Activated CD4-positive, alpha-beta T cell treated with anti-CD3 and anti-CD28 coated beads, Interleukin-2, amount 50 U/mL, for 48 hours (primary cell): ENCODE measurements around the gene HIPK1.
"Not testable (repeated sequence)": the region's sequence is repeated elsewhere in the genome, so short reads cannot be mapped to it uniquely, and the experiment has no call there.

Experiments
- DNase-seq, 2 experiments: peaks; one replicate each; pipeline ENCODE4 v3.0.0-alpha.2; 2020

Gene HIPK1

DNA sequence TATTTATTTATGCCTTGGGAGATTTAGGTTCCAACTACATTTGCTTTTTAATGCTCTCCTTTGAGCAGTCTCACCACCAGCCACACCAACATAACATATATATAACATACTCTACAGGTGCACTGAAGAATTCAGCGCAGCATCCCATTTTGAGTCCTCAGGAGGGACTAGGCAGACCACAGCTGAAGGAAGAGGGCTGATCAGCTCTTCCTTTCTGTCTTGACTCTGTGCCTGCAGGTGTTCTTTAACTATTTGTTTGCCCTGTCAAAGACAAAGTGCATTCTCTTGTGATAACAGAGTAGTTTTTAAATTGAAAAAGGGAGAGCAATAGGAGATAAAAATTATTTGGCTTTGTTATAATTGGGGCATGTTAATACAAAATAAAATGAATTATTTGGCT is 17.0 kb downstream of the HIPK1 start:
- DNase-seq = no peak

GRCh38 chr1:113946678-113947387 is 17.7 kb downstream of the HIPK1 start:
- DNase-seq = no peak

DNA sequence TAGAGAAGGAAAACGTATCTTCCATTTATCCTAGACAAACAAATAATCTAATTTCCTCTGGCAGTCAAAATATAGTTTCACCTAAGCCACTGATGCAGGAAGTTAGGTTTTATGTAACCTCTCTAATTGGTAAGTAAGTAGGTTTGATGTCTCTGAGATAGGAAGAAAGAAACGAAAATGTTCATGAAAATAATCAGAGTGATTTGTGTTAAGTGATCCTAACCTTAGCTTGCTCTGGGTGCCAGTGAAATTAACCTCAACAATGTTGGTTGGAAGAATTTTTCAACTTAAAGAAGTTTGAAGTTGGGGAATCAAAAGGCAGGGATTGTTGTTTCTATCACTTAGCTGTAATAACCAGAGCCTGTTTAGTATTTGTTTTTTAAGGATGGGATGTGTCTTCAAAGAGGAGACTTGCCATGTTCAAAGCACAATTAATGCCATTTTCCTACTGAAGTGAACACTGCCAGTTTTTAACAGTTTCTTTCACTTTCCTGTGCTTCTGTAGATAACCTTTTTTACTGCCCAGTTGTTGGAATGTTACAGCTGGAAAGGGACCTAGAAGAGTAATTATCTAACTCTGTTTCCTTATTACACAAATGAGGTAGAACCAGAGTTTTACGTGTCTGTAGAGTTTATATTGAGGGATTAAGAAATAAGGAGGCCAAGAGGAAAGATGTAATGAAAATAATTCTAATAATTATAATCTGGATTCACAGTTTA is 18.4 kb downstream of the HIPK1 start:
- DNase-seq = no peak

DNA sequence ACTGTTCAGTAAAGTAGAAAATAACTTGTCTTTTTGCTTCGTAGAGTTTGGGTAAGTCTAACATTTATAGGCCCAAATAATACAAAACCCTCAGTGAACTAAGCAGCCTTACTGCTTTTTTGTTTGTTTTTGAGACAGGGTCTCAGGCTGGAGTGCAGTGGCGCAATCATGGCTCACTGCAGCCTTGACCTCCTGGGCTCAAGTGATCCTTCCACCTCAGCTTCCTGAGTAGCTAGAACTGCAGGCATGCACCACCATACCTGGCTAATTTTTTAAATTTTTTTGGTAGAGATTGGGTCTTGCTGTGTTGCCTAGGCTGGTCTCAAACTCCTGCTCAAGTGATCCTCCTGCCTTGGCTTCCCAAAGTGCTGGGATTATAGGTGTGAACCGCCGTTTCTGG is 19.0 kb downstream of the HIPK1 start:
- not testable (repeated sequence) for DNase-seq

GRCh38 chr1:113949007-113949406 is 19.9 kb downstream of the HIPK1 start:
- DNase-seq = no peak

GRCh38 chr1:113950908-113951307 is 21.8 kb downstream of the HIPK1 start:
- no peak for DNase-seq

DNA sequence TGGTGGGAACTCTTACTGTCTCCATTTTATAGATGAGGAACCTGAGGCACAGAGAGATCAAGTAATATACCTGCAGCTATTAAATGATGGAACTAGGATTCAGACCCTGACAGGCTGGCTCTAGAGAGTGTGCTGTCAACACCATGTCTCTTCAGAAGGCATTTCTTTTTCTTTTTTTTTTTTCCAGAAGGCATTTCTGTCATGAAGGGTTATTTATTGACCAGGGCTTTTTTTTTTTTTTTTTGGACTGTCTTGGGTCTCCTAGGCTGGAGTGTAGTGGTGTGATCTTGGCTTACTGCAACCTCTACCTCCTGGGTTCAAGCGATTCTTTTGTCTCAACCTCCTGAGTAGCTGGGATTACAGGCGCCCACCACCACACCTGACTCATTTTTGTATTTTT is 22.6 kb downstream of the HIPK1 start:
- no peak for DNase-seq

- no peak for DNase-seq
Observed at GRCh38 chr1:113957984-113958383, 28.9 kb downstream of the HIPK1 start.

DNA sequence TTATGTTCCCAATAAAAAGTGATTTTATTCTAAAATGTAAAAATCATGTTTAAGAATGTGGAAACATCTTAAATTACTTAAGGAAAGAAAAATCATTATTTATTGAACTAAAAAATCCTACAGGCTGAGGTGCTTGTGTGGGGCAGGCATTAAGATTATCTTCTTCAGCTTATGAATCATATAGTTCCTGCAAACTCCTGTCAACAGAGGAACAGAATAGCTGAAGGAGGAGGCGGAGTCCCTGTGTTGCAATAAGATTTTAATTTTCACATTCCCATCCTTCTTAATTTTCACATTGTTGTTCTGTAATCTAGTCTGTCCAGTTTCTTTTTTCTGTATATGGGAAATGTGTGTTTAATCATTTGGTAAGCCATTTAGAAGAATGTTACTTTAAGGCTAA is 29.6 kb downstream of the HIPK1 start:
- no peak for DNase-seq

DNA sequence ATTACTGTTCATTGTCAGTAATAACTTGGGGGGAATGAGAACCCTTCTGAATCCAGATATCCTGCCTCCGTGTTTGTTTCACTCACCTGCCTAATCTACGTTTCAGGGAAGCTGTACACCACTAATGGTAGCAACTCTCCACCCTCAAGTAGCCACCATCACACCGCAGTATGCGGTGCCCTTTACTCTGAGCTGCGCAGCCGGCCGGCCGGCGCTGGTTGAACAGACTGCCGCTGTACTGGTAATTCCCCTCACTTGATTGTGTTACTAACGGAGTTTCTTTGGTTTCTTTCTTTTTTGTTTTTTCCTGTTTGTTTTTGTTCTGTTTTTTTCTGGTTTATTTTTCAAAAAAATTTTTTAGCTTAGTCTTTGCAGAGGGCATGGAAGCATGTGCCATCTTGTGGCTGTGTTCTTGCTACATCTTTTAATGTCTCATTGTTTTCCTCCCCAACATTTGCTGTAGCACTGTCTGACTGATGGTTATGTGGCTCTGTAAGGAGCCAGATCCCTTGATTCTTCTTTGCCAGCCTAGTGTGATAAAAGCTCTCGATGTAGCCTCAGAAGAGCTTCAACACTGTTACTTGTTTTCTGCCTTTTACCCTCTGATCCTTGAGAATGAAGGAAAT is 34.3 kb downstream of the HIPK1 start:
- DNase-seq = no peak

DNA sequence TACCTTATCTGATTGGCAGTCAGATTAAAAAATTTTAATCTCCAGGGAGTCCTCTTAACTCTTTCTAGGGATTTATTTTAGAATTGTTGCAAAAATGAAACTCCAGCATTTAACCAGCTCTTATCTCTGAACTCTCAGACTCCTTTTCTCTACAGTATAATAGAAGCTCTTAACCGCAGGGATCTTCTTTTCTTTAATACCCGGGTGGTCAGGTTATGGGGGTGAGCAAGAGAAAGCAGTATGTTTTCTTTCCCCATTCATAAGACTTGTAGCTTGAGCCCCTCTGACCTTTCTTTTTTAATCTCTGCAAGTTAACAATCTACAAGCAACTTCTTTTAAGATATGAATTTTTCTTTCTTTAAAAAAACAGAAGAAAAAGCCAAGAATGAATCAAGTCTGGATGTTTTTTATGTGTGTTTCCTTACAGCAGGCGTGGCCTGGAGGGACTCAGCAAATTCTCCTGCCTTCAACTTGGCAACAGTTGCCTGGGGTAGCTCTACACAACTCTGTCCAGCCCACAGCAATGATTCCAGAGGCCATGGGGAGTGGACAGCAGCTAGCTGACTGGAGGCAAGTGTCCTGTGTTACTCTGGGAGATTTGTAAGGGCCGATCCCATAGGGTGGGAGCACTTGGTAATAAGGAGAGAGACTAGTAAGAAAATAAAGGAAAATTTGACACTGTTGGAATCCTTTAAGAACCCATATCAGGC is 36.7 kb downstream of the HIPK1 start:
- no peak for DNase-seq

DNA sequence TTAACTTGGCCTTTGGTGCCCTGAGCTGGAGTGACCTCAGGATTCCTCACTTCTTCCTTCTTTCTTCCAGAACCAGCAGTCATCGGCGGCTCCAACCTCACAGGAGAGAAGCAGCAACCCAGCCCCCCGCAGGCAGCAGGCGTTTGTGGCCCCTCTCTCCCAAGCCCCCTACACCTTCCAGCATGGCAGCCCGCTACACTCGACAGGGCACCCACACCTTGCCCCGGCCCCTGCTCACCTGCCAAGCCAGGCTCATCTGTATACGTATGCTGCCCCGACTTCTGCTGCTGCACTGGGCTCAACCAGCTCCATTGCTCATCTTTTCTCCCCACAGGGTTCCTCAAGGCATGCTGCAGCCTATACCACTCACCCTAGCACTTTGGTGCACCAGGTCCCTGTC is 43.8 kb downstream of the HIPK1 start:
- no peak for DNase-seq

GRCh38 chr1:113975211-113975895 is 46.2 kb downstream of the HIPK1 start:
- peak in 1 of 2 experiments; percentile 15 for DNase-seq

GRCh38 chr1:113976609-113977278 is 47.6 kb downstream of the HIPK1 start:
- no peak for DNase-seq

DNA sequence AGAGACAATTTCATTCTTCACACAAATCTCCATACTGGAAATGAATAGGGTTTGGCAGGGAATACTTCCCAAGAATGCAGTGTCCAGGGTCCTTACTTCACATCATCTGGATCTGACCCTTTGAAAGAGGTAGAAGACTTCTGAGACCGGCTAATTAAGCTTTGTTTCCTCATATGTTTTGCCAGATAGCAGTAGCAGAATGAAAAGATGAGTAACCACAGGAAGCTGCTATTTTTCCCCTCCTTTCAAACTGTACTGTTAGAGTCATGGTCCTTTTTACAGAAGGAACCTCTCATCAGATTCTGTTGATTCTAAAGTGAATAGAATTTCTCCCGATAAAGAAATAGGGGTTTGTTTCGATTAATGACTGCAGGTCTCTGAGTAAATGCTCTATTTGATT is 48.8 kb downstream of the HIPK1 start:
- DNase-seq = no peak

GRCh38 chr1:113978863-113979702 is 50.0 kb downstream of the HIPK1 start, which contains the start of gene OLFML3:
OLFML3 (plus strand) TSS chr1:113979474; CDS start chr1:113979517, 43 bp downstream.
- peak; percentile 64 to 70 for DNase-seq

DNA sequence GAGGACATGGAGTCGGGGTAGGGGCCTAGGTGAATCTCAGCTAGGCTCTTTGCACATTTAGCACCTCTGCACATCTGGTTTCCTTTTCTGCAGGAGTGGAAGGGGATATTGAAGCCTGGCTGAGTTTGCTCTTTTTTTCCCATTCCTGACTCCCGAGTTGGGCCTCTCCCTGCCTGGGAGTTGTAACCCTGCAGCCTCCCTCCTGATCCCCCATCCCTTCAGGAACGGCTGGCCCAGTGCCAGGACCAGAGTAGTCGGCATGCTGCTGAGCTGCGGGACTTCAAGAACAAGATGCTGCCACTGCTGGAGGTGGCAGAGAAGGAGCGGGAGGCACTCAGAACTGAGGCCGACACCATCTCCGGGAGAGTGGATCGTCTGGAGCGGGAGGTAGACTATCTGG is 51.0 kb downstream of the HIPK1 start:
- no peak for DNase-seq

GRCh38 chr1:113981962-113982931 is 53.1 kb downstream of the HIPK1 start:
- DNase-seq = no peak

- no peak for DNase-seq
Observed at GRCh38 chr1:113982949-113983348, 53.8 kb downstream of the HIPK1 start.

DNA sequence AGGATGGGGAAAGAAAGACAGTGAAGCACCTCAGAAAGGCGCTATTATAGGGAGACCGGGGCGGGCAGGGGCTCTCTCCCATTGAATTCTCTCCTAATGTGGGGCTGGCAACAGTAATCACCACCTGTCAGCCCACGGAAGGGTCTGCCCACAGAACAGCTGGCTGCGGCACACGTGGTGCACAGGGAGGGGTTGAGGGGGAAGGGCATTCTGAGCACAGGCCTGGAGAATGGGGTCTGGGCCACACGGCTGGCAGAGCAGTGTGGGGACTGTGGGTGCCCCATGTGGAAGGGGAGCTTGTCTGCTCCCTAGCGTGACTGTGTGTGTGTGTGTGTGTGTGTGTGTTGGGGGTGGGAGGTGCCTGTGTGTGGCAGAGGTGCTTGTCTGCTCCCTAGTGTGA is 54.3 kb downstream of the HIPK1 start:
- DNase-seq = no peak
